TTC549 (cell line): Measurements from ENCODE around the gene ANKRD63.

Source experiments
- FAIRE-seq: peaks from 2 replicates; lab custom pipeline; 2012; peaks lifted over from hg19 to GRCh38; lab: Jason Lieb, UNC

The ANKRD63 gene

DNA sequence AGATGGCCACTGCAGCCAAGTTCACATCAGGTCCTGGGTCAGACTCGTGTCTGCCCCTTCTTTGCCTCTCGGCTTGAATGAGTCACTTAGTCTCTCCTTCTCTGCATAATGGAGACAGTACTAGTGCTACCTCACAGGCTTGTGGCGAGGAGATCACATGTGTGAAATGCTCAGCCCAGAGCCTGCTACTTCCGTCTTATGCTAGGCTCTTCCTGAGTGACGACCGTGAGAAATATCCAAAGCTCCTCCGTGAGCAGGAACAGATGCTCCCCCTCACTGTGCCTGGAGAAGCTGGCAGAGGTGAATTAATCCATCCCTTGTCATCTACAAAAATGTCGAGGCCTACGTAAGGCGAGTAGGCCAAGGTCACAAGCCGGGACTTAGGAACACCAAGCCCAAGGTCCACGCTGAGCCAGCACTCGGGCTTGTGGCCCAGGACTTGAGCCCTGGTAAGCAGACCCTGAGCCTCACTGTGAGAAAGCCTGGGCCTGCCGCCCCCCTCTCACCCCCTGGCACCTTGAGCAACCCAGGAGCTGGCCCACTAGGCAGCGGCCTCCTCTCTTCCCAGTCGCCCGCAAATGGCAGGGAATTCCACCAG is 26.1 kb downstream of the ANKRD63 start:
- no peak for FAIRE-seq

- no peak for FAIRE-seq
Measured at GRCh38 chr15:40255033-40255432, 27.8 kb downstream of the ANKRD63 start.

DNA sequence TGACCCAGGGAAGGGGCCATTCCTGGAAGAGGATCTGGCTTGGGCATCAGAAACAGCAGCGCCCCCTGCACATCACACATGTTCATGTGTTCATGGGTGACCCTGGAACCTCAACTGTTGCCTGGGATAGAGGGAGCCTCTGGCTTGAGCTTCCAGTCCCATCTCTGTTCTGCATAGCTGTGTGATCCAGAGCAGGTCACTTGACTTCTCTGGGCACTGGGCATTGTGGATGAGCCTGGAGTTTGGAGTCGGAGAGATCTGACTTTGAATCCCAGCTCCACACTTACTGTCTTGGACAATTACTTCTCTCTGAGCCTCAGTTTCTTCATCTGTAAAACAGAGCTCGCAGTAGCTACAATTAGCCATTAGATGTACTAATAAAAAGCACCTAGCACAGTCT is 28.4 kb downstream of the ANKRD63 start:
- no peak for FAIRE-seq

GRCh38 chr15:40253167-40253790 is 29.6 kb downstream of the ANKRD63 start:
- FAIRE-seq = no peak

DNA sequence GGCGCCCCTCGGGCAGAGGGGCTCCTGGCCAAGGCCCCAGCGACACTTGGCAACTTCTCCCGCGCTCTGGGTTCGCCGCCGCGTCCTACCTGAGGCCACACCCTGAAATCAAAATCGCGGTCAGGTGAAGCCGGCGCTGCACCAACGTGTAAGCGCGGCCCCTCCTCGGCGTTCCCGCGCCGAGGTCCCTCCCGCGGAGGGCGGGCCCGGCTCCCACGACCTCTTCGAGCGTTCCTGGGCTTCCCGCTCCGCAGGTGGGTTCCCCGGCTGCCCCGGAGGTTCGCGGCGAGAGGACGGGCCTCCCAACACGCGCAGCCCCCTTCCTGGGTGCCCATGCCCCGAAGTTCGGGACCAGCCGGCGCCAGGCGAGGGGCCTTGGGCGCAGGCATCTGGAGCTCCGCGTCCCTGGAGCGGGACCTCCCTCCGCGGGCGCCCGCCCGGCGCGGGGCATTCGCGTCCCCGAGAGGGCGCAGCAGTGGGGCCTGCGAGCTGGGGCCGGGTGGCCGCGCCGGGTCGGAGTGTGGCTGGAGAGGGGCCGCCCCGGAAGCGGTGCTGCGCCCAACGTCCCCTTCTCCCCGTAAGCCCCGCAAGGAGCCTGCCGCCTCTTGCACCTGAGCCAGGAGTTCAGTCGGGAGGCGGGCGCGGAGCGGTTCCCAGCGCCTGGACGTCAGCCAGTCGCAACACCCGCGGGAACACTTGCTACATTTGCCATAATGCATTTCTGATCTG is 30.3 kb downstream of the ANKRD63 start:
- FAIRE-seq = no peak

DNA sequence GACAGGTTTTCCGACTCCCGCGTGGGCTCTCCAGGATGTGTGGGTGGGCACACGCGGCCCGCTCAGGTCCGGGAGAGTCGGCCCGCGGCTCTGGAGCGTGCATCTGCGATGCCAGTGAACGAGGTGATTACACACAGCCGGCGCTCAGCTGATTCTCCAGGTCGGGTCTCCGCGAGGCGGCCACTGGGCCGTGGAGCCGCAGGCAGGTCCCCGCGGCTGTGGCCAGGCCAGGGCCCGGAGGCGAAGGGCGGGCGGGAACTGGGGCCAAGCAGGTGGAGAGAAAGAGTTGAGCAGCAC is 30.8 kb downstream of the ANKRD63 start:
- FAIRE-seq = no peak

GRCh38 chr15:40251486-40252140 is 31.3 kb downstream of the ANKRD63 start:
- no peak for FAIRE-seq

- FAIRE-seq = no peak
Measured at GRCh38 chr15:40250771-40251483, 31.9 kb downstream of the ANKRD63 start.

DNA sequence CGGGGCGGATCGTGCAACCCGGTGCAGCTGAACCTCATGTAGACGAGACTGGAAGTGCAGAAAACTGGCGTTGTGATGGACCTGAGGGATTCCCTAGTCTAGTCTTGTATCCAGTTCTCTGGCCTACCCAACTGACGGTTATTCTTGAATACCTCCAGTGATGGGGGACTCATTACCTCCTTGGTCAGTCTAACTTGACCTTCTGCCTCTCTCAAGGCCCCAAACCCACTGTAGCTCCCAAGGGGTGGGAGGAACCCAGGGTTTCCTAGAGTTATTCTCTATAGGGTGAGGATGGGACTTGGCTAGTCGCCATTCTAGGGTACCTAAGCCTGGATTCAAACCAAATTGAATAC is 32.6 kb downstream of the ANKRD63 start:
- no peak for FAIRE-seq

DNA sequence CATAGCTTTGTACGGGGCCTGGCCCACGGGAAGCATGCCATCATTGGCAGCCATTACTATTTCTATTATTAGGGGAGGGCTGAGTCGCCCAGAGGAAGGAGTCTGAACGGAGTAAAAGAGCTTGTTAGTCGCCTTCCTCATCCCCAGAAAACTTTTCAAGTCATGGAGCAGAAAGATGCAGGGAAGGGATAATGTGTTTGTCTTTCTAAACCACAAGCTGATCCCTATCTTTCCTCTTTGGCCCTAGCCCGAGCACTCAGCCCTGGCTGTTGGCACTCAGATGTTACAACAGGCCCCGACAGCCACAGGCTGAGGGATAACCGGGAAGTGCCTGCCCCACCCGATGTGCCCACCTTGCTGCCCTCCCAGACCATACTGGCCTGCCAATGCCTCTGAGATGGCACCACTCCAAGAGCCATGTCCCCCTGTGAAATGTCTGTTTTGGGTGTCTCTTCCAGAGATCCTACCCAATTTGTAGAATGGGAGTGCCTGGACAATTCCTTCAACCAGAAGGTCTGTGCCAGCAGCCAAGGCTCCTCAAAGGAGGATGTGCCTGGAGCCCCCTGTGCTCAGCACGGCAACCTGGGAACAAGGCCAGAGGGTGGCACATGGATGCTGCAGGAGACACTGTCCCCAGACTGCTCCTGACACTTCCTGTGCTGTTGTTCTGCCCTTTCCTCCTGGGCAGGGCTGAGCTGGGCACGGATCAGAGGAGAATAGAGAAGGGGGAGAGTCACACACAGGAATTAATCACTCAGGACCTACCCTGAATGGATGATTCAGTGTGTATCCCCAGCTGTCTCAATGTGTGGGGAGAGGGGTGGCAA is 33.2 kb downstream of the ANKRD63 start:
- FAIRE-seq = no peak

GRCh38 chr15:40248006-40248783 is 34.7 kb downstream of the ANKRD63 start:
- no peak for FAIRE-seq

DNA sequence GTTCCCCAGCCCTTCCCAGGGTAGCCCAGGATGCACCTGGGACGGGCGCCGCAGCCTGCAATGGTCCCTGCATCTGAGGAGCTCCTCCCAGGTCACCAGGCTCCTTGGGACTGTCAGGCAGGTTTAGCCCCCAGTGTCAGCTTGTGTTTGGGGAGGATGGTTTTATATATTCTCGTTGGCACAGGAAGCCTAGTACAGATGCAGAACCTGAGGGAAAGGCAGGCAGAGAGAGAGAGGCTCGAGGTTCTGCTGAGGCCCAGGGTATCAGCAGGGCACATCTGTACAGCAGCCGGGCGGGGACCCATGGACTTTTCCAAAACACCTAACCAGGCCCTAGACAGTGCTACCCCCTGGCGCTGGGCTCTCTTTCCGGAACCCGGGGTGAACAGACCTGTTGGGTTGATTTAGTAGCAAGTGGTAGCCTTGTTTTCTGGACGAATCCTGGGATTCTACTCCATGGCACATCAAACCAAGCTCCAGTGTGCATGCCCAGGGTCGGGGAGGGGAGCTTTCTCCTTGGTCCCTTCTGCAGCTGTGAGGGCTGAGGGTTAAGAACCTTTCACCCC is 35.4 kb downstream of the ANKRD63 start:
- FAIRE-seq = no peak

DNA sequence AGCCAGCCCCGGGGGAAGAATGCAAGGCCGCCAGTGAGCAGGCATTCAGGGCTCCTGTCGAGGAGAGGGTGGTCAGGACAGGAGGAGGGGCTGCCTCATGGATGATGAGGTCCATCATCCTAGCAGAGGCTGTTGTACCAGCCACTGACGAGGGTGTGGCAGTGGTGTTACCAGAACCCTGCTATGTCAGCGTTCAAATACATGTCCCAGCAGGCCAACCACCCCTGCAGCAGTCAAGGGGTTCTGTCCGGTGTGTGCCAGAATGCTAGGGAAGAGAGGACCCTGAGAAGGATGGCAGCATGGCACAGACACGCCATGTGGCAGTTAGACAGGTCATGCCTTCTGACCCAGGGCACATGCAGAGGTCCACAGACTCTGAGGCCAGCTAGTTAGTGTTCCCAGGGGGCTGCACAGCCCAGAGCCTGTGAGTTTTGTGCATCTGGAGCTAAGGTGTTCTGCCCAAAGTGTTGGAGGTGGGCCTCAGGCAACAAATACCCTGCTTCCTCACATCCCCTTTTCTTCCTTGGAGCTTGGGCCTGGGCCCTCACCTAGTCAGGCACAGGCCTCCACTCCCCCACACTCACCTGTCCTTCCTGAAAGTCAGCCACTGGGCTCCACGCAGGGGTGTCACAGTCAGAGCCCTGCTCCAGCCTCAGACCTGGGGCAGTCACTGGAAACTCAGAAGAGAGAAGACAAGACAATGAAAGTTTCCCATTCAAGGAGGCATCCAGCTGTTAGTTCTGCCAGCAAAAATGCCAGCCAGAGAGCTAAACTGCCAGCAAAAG is 36.2 kb downstream of the ANKRD63 start:
- no peak for FAIRE-seq

DNA sequence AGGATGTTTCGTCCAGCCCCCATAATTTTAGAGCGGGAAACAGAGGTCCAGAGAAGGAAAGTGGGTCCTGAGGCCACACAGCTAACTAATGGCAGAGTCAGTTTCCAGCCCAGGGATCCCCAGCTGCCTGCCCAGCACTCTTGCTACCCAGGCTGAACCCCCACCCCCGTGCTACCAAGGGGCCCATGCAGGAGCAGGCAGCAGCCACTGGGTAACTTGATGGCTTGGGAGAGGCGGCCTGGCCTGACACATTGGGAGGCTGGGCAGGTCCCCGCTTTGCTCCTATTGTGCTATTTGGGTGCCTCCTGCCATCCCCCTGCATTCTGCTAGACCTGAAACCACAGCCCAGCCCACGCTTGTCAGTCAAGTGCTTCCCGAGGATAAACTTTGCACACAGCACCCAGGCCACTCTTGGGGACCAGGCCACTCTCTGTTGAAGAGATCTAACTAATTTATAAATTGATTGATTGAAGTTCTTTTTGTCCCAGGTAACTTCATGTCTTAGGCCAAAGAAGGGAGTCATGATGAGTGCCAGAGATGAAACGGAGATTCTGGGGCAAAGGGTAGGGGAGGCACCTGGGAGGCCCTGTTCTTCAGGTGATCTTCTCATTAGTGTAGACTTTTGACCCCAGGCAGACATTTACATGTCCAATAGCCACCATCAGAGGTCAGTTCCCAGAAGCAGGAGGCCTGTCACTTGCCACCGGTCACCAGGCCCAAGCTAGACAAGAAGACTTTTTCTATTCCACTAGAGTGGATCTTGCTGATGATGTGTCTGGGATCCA is 37.0 kb downstream of the ANKRD63 start:
- FAIRE-seq = no peak

- no peak for FAIRE-seq
Measured at GRCh38 chr15:40244961-40245523, 37.8 kb downstream of the ANKRD63 start.

DNA sequence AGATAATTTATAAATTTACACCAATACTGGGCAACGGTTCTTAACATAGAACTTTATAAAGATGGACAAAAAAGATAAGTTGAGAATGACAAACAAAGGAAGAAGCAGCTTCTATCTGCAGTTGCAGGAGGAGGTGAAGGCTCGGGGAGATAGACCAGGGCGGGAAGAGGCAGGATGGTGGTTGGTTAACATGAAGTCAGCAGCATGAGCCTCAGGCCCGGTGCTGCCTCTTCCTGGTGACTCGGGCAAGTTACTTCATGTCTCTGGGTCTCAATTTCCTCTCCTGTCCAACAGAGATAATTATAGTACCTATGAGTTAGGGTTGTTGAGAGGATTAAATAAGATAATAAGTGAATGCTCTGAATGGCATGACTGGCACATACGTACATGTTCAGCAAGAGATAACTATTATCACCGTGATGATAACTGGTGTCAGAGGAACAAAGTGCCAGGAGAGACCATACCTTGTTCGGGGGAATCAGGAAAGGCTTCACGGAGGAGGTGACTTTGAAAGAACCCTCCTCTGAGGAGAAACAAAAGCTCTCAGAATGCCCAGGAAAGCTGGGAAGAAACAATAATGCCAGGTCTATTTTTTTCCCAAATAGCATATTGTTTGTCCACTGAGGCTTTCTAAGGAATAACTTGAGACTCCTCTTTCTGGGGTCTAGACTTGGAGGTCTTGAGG is 39.6 kb downstream of the ANKRD63 start:
- FAIRE-seq = no peak

GRCh38 chr15:40242601-40243000 is 40.3 kb downstream of the ANKRD63 start:
- FAIRE-seq = no peak

- no peak for FAIRE-seq
Measured at GRCh38 chr15:40242213-40242599, 40.7 kb downstream of the ANKRD63 start.
